ENCODE data around the gene FYB1.

DNA sequence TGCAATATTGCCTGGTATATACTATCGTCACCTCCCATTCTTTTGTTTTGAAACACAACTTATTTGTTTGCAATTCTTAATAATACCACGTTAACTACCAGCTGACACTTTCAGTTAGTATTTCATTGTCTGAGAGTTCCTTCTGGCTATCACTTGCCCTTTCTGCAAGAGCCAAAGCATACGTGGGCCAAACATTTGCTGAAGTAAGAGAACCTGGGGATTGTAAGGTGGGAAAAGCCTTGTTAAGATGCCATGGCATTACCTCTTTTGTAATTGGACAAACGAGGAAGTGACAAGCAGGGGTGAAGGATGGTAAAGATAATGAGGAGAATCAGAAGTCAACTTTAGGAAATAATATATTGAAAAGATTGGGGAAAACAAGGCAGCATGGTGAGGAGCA is 47.7 kb downstream of the FYB1 start:
- TF ChIP-seq, protein P1, sequence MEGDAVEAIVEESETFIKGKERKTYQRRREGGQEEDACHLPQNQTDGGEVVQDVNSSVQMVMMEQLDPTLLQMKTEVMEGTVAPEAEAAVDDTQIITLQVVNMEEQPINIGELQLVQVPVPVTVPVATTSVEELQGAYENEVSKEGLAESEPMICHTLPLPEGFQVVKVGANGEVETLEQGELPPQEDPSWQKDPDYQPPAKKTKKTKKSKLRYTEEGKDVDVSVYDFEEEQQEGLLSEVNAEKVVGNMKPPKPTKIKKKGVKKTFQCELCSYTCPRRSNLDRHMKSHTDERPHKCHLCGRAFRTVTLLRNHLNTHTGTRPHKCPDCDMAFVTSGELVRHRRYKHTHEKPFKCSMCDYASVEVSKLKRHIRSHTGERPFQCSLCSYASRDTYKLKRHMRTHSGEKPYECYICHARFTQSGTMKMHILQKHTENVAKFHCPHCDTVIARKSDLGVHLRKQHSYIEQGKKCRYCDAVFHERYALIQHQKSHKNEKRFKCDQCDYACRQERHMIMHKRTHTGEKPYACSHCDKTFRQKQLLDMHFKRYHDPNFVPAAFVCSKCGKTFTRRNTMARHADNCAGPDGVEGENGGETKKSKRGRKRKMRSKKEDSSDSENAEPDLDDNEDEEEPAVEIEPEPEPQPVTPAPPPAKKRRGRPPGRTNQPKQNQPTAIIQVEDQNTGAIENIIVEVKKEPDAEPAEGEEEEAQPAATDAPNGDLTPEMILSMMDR (conservative IDR thresholded peaks at IDR 0.05; ENCODE audit: low read length): no peak
- TF ChIP-seq EZH2phosphoT487 (IDR thresholded peaks at IDR 0.05; ENCODE audit: borderline replicate concordance): no peak

Data from Loucy (cell line).